Kidney glomerular epithelial cell (primary cell): Measurements from ENCODE around the gene CD46.
"Not testable (repeated sequence)": the region's sequence is repeated elsewhere in the genome, so short reads cannot be mapped to it uniquely, and the experiment has no call there.

Source experiments
- DNase-seq: peaks from one replicate; lab custom pipeline; 2025; lab: John Stamatoyannopoulos, UW

The CD46 gene

GRCh38 chr1:207751790-207752455, at the start of gene CD46:
Gene CD46, plus strand, starts transcription at chr1:207752054. Its CDS starts 159 bp downstream, at chr1:207752213.
- peak; percentile 88 for DNase-seq

GRCh38 chr1:207702317-207702716, 49.5 kb upstream of the CD46 start:
- no peak for DNase-seq

GRCh38 chr1:207703712-207704111, 48.1 kb upstream of the CD46 start:
- DNase-seq: no peak

GRCh38 chr1:207708004-207708403, 43.9 kb upstream of the CD46 start:
- DNase-seq: not testable (repeated sequence)

GRCh38 chr1:207711285-207711684, 40.6 kb upstream of the CD46 start:
- no peak for DNase-seq

- DNase-seq: not testable (repeated sequence)
These were observed 39.2 kb upstream of the CD46 start for GRCh38 chr1:207712701-207713100.

GRCh38 chr1:207713529-207713928, 38.3 kb upstream of the CD46 start:
- no peak for DNase-seq

GRCh38 chr1:207719234-207719633, 32.6 kb upstream of the CD46 start:
- DNase-seq: no peak

GRCh38 chr1:207728200-207728858, 23.5 kb upstream of the CD46 start:
- DNase-seq: not testable (repeated sequence)

- DNase-seq: not testable (repeated sequence)
These were observed 14.2 kb upstream of the CD46 start for GRCh38 chr1:207737503-207738157.

GRCh38 chr1:207738158-207738659, 13.6 kb upstream of the CD46 start:
- not testable (repeated sequence) for DNase-seq

GRCh38 chr1:207740207-207740606, 11.6 kb upstream of the CD46 start:
- DNase-seq: no peak

- DNase-seq: no peak
These were observed 8.9 kb upstream of the CD46 start for GRCh38 chr1:207742850-207743555.

- DNase-seq: no peak
These were observed 7.8 kb upstream of the CD46 start for GRCh38 chr1:207744000-207744534.

- no peak for DNase-seq
These were observed 6.6 kb upstream of the CD46 start for GRCh38 chr1:207745285-207745684.

- no peak for DNase-seq
These were observed 5.8 kb upstream of the CD46 start for GRCh38 chr1:207745839-207746767.

- DNase-seq: no peak
These were observed 4.0 kb upstream of the CD46 start for GRCh38 chr1:207747627-207748492.

- no peak for DNase-seq
These were observed 2.9 kb upstream of the CD46 start for GRCh38 chr1:207748737-207749528.
